KOPT-K1 (cell line): ENCODE measurements around the gene PLXNC1.

Experiments
- H3K27ac ChIP-seq: fragments of 200-600 bp; sonication (generic); 2 replicates; pipeline ENCODE4 v1.5.1; 2016; ENCODE audit warnings: antibody characterized with exemption, mild to moderate bottlenecking, low read depth, low read length; ENCODE audit not compliant: poor library complexity, severe bottlenecking
- H3K36me3 ChIP-seq: fragments of 200-600 bp; sonication (generic); 2 replicates; pipeline ENCODE4 v1.5.1; 2017; ENCODE audit warnings: antibody characterized with exemption, mild to moderate bottlenecking, low read length, moderate library complexity; ENCODE audit not compliant: insufficient read depth
- H3K9me3 ChIP-seq: fragments of 200-600 bp; sonication (generic); 2 replicates; pipeline ENCODE4 v1.5.1; 2017; ENCODE audit warnings: antibody characterized with exemption, low read length, mild to moderate bottlenecking; ENCODE audit not compliant: insufficient read depth, poor library complexity, severe bottlenecking

The PLXNC1 gene

GRCh38 chr12:94269316-94269999 is 121.1 kb downstream of the PLXNC1 start:
- no peak overlapping the region for H3K27ac ChIP-seq

GRCh38 chr12:94271351-94271750 is 123.0 kb downstream of the PLXNC1 start:
- no peaks in the 10 kb centered on the region for H3K36me3 ChIP-seq
- H3K9me3 ChIP-seq = no peaks in the 10 kb centered on the region
- no peak overlapping the region for H3K27ac ChIP-seq

More at GRCh38 chr12:94269316-94269999, 121.1 kb downstream of the PLXNC1 start:
- H3K9me3 ChIP-seq = no peaks in the 10 kb centered on the region
- no peaks in the 10 kb centered on the region for H3K36me3 ChIP-seq

GRCh38 chr12:94272280-94272679 is 123.9 kb downstream of the PLXNC1 start:
- H3K36me3 ChIP-seq = no peaks in the 10 kb centered on the region
- H3K27ac ChIP-seq = no peak overlapping the region
- no peaks in the 10 kb centered on the region for H3K9me3 ChIP-seq

GRCh38 chr12:94273272-94273671 is 124.9 kb downstream of the PLXNC1 start:
- Histone ChIP-seq H3K9me3 (no peaks in the 10 kb centered on the region), H3K36me3 (no peaks in the 10 kb centered on the region), H3K27ac (no peak overlapping the region)

GRCh38 chr12:94276725-94277124 is 128.3 kb downstream of the PLXNC1 start:
- H3K36me3 ChIP-seq = no peaks in the 10 kb centered on the region
- no peaks in the 10 kb centered on the region for H3K9me3 ChIP-seq
- H3K27ac ChIP-seq = no peak overlapping the region

DNA sequence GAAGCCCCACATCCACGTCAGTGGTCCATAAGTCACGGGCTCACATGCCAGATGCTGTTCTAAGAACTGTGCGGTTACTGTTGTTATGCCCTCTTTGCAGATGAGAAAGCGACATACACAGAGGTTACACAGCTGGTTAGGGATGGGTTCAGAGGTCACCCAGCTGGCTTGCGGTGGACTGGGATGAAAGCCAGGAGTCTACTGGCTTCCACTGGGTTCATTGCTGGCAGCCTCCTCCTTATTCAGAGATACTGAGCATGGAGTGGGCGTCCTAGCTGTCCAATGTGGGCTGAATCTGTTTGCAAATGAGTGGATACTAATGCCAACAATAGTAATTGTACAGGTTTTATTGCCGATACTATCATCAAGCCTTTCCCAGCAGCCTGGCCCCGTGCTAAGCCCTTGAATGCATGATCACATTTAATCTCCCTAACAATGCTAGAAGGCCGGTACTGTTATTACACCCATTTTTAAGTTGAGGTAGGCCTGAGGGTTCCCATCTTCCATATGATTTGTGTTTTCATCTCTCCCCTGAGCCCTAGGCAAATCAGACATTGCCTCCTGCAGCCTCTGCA is 129.1 kb downstream of the PLXNC1 start:
- Histone ChIP-seq H3K36me3 (no peaks in the 10 kb centered on the region), H3K27ac (no peak overlapping the region), H3K9me3 (no peaks in the 10 kb centered on the region)

DNA sequence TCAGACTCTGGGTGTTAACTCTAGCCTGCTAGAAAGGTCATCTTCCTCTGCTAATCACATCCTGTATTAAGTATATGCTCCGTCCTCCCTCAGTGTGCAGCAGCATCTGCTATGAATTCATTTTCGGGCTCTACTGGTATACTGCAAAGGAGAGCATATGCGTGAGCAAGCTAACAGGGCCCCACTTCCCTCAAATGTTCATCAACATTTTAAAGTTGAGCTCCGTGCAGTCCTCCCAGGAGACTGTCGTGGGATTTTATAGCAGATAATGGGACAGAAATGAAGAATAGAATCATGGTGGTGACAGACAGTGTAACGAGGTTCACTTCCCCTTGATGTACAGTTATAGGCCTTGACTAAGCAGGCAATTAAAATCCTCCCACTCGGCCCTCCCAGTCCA is 131.7 kb downstream of the PLXNC1 start:
- no peaks in the 10 kb centered on the region for H3K36me3 ChIP-seq
- H3K9me3 ChIP-seq = no peaks in the 10 kb centered on the region
- H3K27ac ChIP-seq = no peak overlapping the region

DNA sequence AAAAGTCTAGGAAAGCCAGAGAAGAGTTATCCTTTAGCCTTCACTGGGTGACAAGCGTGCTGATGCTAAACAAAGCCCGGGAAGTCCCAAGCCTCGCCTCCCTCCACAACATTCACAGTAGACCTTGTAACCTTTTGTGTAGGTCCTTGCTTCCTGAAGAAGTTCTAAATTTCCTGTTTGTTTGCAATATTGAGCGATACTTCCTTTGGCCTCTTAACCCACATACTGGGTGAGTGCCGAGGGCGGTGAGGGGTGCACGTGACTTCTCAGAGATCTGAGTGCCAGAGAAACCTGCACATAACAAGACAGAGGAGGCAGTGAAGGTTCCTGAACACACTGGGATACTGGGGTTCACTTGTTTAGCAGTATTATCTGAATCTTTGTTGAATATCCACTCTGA is 134.3 kb downstream of the PLXNC1 start:
- Histone ChIP-seq H3K27ac (no peak overlapping the region), H3K9me3 (no peaks in the 10 kb centered on the region), H3K36me3 (no peaks in the 10 kb centered on the region)

DNA sequence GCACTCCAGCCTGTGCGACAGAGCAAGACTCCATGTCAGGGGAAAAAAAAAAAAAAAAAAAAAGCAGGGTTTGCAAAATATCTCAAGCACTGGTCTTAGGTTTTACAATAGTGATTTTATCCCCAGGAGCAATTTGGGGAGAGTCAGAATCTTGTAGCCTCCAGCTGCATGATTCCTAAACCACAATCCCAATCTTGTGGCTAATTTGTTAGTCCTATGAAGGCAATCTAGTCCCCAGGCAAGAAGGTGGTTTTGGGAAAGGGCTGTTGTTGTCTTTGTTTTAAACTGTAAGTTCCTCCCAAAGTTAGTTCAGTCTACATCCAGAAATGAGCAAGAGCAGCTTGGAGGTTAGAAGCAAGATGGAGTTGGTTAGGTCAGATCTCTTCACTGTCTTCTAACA is 135.7 kb downstream of the PLXNC1 start:
- Histone ChIP-seq H3K36me3 (0 out of 2 replicates have a peak, but pooled peaks cover 5% of the 10 kb centered on the region), H3K9me3 (no peaks in the 10 kb centered on the region), H3K27ac (no peak overlapping the region)

DNA sequence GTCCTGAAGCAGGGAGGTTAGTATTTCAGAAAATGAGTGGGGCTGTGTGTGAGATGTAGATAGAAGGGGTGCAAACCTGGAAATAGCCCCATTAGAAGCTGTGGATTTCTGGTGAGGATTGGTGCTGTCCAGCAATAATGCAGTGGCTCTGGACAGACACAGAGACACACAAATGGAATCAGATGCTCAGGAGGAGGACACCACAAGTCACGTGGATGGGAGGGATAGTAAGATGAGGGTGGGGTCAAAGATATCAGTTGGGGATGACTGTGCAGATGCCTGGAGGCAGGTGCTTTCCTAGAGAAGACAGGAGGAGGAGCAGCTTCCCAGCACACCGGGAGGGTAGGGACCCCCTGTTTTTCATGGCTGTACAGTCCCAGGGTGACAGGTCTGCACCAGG is 136.5 kb downstream of the PLXNC1 start:
- no peaks in the 10 kb centered on the region for H3K9me3 ChIP-seq
- no peak overlapping the region for H3K27ac ChIP-seq
- H3K36me3 ChIP-seq = 0 out of 2 replicates have a peak, but pooled peaks cover 5% of the 10 kb centered on the region

- no peaks in the 10 kb centered on the region for H3K9me3 ChIP-seq
- 0 out of 2 replicates have a peak, but pooled peaks cover 5% of the 10 kb centered on the region for H3K36me3 ChIP-seq
- H3K27ac ChIP-seq = no peak overlapping the region
These were observed 137.7 kb downstream of the PLXNC1 start for GRCh38 chr12:94285943-94286582.

DNA sequence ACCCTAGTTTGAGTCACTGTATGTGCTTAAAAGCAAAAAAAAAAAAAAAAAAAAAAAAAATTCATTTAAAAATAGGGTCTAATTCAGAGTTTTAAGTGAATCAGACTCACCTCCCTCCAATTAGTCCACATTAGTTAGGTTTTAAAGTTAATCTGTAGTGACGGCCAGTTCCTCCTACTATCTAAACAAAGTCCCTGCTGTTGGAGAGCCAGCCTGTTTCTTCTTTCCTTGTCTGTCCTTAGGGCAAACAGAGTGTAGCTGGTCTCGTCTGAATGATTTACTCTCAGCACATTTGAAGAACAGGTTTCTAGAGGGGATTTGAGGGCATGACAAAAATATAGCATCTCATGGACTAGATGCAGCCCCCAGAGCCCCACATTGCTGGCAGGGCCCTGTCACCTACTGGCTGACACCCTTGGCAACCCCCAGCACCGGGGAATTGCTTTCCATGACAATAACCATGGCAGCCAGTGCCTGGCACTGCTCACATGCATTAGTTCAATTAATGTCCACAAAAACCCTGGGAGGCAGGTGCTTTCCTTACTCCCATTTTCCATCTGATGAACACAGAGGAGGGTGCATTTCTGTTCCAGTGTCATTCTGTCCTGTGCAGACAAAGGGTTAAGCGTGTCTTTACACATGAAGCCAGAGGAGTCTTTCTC is 138.3 kb downstream of the PLXNC1 start:
- Histone ChIP-seq H3K36me3 (0 out of 2 replicates have a peak, but pooled peaks cover 5% of the 10 kb centered on the region), H3K27ac (no peak overlapping the region), H3K9me3 (no peaks in the 10 kb centered on the region)

DNA sequence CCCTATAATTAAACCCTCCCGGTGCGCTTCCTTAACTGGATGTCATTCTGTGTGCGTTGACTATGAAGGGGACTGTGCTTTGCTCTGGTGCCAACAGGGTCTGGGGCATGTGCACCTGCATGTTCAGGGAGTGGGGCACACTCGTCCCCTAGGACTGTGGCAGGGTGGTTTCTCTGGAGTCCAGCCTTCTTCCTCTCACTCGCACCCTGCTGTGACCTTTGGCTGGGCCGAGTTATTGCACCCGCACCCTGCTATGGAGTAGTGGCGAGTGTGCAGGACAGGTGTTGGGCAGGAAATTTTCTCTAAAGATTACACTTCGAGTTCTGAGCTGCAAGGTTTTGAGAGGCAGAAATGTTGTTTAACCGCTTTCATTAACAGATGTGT is 138.9 kb downstream of the PLXNC1 start:
- Histone ChIP-seq H3K27ac (no peak overlapping the region), H3K36me3 (0 out of 2 replicates have a peak, but pooled peaks cover 5% of the 10 kb centered on the region), H3K9me3 (no peaks in the 10 kb centered on the region)

- H3K9me3 ChIP-seq = no peaks in the 10 kb centered on the region
- 0 out of 2 replicates have a peak, but pooled peaks cover 5% of the 10 kb centered on the region for H3K36me3 ChIP-seq
- H3K27ac ChIP-seq = no peak overlapping the region
These were observed 141.3 kb downstream of the PLXNC1 start for GRCh38 chr12:94289461-94290312.
